GM19438 (cell line): ENCODE measurements around the gene NHLRC1.

ENCODE experiments used
- ATAC-seq: cut with Tn5 transposase; IDR thresholded peaks from one replicate; pipeline ENCODE4 v1.9.1; 2021; ENCODE audit warnings: low read depth; ENCODE audit not compliant: unreplicated experiment

Gene NHLRC1

DNA sequence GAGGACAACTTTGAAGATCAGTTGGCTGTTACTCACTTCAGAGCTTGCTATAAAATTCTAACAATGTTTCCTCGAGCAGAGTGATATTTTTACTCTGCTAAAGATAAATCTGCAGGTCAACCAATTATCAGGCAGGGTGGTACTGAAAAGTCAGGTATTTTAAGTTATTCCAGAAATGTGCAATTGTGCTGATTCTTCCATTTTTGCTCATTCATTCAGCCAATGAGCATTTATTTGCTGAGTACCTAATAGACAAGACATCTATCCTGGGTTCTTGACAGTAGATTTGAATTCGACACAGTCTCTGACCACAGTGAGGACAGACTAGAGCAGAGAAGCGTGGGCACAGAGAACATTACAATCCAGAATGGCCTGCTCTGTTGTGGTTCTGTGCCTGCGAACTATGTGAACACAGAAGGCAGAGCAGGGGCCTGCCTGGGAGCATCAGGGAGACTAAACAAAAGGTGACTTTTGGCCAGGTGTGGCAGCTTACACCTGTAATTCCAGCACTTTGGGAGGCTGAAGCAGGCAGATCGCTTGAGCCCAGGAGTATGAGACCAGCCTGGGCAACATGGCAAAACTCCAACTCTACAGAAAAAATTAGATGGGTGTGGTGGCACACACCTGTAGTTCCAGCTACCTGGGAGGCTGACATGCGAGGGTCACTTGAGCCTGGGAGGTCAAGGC is 17.6 kb upstream of the NHLRC1 start:
- no peak for ATAC-seq

DNA sequence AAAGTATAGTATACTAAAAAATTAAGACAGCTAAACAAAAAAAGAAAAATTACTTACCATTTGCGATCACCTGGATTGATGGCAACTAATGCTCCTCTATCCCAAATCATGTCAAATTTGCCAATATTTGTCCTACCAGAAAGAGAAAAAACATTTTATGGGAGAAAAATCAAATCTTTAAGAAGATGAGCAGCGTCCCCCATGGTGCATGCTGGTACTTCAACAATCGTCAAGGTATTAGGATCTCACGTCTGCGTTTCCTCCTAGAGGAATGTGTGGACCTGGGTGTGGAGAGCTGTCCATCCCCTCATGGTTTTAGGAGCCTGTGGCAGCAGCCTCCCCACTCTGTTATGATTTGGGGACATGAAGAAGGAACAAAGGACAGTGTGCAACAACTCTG is 16.4 kb upstream of the NHLRC1 start:
- ATAC-seq: no peak

DNA sequence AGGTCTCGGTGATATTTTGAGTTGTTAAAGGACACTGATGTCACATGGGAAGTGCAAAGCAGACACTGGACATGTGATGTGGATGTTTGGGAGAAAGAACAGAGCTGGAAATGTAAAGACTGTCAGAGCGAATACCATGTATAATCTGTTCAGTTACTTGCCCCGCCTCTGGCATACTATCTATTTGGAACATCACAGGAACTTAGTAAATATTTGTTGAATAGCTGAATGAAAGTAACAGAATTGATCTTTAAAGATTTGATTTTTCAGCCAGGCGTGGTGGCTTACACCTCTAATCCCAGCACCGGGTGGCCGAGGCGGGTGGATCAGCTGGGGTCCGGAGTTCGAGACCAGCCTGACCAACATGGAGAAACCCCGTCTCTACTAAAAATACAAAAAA is 13.8 kb upstream of the NHLRC1 start:
- no peak for ATAC-seq

DNA sequence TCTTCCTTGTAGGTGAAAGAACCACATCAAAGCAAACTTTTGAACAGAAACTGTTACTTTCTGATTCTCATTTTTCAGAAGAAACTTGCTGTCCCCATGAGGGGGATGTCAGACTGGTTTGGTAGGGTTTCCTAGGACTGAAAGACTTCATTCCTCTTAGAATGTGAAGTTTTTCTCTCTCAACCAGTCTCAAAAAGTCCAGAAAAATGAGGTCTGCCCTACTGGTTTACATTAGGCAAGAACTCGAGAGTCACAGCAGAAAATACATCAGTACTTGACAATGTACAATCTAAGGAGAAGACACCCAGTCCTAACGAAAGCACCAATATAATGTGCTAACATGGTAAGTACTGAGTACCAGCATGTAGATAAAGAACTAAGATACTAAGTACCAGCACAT is 12.7 kb upstream of the NHLRC1 start:
- ATAC-seq: no peak

DNA sequence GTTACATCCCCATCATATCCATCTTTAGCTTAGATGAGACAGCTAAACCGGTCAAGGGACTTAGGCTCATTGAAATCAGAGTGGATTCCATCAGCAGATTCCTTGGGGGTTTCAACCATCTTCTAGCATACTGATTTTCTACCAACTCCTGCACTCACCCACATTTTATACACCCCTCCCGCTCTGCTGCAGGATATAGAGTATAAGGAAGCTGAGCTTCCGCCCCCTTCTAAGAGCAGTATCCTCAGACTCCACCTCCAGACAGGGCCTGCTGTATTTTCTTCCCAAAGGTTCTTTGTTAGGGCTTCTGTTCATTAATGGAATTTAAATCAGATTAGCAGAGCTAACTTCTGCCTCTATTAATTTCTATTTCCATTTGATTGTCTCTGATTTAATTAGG is 9.9 kb upstream of the NHLRC1 start:
- ATAC-seq: no peak

DNA sequence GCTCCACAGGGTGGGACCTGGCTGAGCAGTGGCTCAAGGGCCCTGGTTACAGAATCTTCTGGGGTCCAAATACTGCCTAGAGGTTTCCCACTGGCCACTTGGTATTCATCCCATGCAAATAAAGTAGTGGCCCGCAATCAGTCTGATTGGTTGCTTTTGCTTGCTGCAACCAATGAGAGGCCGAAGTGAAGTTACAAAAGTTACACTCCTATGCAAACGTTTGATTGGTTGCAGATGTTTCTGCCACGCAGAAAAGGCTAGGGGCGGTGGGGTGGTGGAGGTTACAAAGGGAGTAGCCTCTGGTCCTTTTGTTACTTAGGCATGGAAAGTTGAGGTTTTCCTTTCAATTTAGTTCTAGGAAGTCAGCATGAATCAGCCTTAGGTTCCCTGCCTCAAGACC is 3.6 kb upstream of the NHLRC1 start:
- no peak for ATAC-seq

DNA sequence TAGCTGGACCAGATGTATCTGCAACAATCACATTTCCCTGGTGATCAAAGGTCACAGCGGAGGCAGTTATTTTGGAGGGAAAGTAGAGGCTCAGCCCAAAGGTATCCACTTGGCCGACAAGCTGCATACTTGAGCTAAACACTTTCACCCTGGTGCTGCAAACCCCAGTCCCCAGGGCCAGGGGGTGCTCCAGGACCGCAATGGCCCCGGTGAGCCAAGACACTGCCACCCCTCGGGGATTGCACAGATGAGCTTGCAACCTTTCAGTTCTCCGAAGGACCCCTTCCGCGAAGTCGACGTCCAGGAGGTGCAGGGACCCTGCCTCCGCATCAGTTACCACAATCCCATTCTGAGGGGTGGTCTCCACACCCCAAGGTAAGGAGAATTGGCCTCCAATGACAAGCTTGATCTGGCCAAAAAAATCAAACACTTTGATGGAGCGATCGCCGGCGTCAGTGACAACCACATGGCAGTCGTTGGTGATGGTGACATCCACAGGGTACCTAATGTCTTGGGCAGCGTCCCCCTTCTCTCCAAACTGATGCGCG is 823 bp downstream of the NHLRC1 start:
- no peak for ATAC-seq

DNA sequence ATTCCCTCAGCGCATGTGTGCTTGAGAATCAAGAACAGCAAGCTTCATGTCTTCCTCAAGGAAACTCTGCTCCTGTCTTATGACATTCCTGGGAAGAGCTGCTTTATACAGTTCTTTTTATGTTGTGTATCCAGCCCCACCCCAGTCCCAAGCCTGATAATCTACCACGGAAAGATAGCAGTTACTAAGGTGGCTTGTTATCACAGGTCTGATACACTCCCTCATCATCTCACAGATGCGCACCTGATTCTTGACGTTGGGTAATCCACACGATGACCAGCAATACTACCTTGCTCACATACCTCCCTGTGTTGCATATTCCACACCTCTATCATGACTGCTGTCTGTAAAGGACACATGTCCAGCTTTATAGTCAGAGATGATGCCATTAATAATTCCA is 3.2 kb downstream of the NHLRC1 start:
- ATAC-seq: no peak

DNA sequence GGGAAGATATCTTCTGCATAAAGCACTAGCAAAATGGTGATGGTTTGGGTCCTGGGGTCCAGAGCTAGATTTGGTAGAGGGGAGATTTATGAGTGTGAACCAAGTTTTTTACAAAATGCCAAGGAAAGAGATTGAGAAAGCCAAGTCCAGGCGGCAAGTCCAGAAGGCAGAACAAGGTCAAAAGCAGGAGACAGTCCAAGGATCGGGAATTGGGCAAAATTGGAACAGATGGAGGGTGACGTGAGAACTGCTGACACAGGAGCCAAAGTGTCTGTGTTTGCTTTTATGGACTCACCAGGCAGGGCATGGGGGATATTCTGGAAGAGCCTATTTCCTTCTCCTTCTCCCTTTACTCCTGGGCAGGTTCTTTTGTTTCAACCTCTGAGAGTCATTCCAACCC is 4.1 kb downstream of the NHLRC1 start:
- ATAC-seq: no peak

DNA sequence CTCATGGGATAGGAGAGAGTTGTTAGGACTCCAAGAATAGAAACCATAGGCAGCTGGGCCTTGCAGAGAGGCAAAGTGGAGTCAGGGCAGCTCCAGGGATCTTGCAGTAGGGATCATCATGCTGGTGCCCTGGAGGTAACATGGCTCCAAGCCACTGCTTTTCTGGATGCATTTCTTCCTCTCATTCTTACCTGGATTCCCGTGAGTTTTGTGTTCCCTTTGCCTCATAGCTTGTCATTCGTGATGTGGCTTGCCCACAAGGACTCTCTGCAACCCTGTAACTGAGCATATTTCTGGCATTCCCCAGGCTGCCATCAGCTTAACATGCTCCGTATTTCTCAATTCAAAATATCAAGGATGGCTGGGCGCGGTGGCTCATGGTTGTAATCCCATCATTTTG is 5.3 kb downstream of the NHLRC1 start:
- no peak for ATAC-seq

DNA sequence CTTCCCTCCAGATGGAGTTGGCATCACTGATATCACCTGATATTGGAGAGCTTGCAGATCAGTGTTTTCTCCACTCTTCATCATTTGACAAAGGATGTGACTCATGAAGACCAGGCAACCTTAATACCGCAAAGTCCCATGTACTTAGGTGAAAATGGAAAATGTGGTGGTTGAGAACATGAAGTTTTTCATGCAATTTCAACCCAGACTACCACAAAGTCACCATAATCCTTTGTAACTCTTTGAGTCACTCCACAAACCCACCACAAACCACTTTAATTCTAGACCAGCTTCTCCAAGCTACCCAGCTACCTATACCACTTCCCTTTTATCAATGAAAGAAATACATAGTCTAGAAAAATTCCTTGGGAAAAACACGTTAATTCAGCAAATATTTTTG is 7.1 kb downstream of the NHLRC1 start:
- ATAC-seq: no peak

DNA sequence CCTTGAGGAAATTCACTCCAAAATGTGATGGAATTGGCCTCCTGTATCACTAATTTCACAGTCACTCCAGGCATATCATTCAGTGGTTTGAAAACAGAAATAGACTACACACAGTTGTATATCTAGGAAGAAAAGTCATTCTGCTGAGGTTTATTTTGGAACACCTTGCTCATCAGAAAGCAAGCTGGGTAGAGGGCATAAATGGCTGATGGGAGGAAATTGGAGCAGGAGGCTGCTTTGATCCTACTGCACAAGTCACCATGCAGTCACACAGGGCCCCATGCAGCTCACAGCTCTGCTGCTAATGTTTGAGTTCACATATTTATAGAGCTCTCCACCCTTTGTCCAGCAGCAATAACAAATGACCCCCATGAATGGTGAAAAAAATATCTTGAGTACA is 12.3 kb downstream of the NHLRC1 start:
- ATAC-seq: no peak

DNA sequence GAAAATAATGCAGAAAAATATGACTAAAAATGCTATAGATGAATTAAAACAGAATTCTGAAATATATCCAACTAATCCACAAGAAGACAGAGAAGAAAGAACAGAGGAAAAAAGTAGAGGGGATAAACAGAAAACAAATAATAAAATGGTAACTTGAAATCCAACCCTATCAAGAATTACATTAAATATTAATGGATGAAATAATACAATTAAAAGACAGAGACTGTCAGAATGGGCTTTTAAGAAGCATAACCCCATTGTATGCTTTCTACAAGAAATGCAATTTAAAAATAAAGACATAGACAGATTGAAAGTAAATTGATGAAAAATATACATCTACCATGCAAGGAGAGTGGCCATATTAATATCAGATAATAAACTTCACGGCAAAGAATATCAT is 15.4 kb downstream of the NHLRC1 start:
- no peak for ATAC-seq

DNA sequence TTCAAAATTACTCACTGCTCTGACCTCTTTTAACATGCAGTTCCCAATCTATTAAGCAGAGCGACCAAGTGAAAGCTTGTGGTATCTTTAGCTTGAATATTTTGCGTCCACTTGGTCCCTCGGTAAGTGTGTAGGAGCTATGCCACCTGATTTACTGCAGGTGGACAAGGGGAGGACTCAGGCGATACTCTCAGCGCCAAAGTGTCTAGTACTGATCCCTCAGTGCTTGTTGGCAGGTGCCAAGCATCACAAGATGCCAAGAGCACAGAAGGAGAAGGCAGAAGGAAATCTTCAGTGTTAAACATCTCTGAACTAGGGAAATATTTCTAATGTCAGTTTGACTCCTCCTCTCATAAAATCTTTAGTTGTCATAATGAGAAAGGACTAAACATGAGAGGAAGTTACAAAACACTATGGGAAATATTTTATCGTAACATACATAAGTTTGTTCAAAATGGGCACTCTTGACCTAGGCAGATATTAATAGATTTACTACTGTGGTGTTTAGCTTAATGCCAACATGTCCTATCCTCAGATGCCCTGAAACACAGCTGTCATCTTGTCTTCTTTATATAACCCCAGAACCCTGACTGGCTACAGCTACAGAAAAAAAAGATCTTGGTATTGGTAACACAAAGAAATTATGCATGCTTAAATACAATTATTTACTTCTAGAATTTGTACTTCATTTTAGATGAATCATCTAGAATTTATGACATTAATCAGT is 19.5 kb downstream of the NHLRC1 start:
- no peak for ATAC-seq

DNA sequence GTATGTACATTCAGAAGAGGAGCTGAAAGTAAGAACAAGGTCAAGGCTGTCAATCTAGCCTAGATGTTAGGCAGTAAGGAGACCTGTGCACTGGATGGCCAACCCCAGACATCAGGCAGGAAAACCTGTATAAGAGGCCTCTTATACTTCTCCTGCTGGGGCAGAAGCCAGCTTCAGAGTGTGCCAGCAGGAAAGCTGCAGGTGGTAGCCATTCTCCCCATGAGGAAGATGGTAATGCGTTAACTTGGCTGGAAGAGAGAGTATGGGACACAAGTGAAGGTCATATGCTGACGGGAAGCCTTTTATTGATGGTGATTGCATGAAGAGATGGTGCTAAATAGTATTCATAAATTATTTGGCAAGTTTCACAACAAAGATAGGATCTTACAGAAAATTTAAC is 20.6 kb downstream of the NHLRC1 start:
- ATAC-seq: no peak

DNA sequence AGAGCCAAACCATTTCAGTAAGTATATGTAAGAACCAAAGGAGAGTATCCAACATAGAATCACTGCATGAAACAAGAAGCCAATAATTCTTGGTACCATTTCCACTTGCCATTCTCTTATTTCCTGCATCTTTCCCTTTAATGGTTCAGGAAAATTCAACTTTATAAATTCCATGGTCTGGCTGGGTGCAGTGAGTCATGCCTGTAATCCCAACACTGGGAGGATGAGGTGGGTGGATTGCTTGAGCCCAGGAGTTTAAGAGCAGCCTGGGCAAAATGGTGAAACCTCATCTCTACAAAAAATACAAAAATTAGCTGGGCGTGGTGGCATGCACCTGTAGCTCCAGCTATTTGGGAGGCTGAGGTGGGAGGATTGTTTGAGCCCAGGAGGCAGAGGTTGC is 21.2 kb downstream of the NHLRC1 start:
- no peak for ATAC-seq

DNA sequence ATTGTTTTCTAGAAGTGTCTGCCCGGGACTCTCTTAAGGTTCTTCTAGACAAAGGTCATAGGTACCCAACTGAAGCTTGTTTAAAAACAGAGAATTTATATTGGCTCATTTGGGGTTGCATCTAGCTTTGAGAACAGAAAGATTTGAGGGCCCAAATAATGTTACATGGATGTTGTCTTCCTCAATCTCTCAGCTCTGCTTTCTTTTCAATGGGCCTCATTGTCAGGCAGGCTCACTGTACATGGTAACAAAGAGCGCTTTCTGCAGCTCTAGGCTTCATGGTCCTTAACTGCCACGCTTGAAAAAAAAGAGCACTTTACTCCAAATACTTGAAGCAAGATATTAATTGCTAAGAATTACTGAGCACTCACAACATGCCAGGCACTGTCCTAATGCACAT is 22.2 kb downstream of the NHLRC1 start:
- ATAC-seq: no peak

DNA sequence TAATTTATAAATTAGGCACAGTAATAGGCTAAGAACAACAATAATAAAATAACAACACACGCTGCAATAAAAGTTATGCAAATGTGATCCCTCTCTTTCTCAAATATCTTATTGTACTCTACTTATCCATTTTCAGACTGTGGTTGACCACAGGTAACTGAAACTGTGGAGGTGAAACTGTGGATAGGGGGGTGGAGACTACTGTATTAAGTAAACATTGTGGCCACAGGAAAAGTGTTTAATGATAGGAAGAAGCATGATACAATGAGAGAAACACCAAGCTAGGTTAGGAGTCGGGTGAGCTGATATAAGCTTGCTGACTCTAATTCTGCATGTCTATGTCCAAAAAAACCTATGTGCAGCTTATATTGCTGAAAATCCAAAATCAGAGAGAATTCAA is 23.0 kb downstream of the NHLRC1 start:
- ATAC-seq: no peak

DNA sequence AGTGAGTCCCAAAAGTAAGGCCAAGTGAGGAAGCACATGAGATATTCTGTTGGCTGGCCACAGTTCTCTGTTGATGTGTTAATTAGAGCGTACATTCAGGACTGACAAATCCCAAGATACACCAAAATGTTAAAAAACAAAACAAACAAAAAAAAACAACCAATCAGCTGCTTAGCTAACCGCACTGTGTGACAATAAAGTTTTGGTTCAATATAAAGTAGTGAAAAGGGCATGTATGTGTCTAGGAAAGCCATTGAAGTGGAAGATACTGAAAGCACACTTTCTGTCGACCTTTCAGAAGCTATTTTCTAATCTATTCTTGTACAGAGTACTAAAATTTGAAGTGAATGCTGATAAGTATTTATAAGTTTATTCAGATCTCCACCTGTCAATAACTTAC is 26.1 kb downstream of the NHLRC1 start:
- no peak for ATAC-seq

DNA sequence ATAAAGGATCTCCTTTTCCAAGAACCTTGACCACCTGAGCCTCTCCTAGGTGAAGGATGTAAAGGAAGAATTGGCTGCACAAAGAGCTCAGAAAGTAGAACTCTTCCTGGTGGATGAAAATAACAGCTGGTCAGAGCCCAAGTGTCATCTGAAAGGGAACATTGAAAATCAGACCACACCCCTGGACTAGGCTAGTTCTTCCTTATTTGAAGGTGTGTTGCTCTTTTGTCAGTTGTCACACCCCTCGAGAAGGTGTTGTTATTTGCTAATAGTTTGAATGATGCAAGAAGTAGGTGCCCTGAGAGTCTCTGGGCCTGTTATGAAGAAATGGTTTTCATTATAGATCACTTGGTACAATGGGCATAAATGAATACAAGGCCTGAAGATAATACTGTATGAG is 31.1 kb downstream of the NHLRC1 start:
- ATAC-seq: no peak

DNA sequence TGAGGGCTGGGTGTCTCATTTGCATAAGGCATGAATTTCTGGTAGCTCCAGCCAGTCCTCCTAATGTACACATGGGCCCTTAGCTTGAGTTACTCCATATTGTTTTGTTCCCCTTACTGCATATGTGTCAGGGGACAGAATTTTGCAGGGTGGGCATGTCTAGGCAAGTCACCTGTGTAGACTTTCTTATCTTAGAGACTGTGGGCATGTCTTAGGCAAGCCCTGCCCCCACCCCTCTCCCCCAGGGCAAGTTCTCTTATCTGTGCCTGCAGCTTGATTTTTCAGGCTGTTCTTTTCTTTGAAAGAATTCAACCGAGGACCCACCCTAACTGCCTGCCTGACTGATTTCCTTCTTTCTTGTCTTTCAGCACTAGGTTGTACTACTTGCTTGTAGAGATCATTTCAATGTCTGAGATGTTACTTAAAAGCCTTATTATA is 32.1 kb downstream of the NHLRC1 start:
- ATAC-seq: no peak
